ENCODE data around the gene CNTNAP2. TPM values are rescaled to one million over a fixed set of nuclear protein-coding genes. Genes with fewer than 3 reads are reported as not detected.

CNTNAP2 gene
- total RNA-seq, 4 donors from 2014 or later: 0.42 TPM; not detected in 3

DNA sequence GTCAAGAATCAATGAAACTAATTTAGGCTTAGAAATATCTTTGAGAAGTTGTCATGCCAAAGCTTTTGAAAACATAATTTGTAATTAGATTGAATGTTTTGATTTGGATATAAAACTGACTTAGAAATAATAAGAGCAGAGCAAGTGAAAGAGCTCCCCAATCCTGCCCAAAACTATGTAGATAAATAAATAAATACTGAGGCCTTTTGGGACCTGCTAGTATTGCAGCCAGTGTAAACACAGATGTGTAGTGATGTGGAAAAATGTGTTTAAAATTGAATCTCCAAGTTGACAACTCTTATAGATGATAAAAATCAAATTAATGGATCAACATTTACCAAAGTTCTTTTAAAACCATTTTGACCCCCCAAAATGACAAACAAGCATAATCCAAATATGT is 896.1 kb downstream of the CNTNAP2 start:
- Histone ChIP-seq H3K27ac (no peak overlapping the region), H3K4me1 (peaks cover 0 to 12% (median 0%) of the 10 kb centered on the region in 4 donors), H3K9me3 (no peaks in the 10 kb centered on the region), H3K27me3 (no peaks in the 10 kb centered on the region), H3K4me3 (no peak overlapping the region), H3K36me3 (no peaks in the 10 kb centered on the region)
- no peak for DNase-seq (ENCODE audit: low spot score in 2 of 2)
- TF ChIP-seq EP300 (IDR thresholded peaks at IDR 0.05) (no peak), POLR2A (IDR thresholded peaks at IDR 0.05) (no peak)
- TF ChIP-seq, protein P1, sequence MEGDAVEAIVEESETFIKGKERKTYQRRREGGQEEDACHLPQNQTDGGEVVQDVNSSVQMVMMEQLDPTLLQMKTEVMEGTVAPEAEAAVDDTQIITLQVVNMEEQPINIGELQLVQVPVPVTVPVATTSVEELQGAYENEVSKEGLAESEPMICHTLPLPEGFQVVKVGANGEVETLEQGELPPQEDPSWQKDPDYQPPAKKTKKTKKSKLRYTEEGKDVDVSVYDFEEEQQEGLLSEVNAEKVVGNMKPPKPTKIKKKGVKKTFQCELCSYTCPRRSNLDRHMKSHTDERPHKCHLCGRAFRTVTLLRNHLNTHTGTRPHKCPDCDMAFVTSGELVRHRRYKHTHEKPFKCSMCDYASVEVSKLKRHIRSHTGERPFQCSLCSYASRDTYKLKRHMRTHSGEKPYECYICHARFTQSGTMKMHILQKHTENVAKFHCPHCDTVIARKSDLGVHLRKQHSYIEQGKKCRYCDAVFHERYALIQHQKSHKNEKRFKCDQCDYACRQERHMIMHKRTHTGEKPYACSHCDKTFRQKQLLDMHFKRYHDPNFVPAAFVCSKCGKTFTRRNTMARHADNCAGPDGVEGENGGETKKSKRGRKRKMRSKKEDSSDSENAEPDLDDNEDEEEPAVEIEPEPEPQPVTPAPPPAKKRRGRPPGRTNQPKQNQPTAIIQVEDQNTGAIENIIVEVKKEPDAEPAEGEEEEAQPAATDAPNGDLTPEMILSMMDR (IDR thresholded peaks at IDR 0.05): no peak

DNA sequence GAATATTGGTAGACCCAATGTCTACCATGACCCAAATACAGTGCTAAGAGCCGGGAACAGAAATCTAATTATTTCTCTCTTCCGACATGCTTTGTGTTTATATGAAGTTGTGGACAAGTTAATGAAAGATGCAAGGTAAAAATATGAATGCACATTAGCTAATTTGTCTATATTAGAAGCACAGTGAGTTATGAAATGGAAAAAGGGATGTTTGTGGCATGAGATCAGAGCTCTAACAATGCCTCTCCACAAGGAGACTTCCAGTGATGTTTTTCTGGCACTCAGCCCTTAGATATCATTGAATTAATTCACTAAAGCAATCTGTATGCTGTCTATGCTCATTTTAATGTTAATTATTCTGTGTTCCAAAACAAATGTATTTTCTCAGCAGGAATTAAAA is 897.2 kb downstream of the CNTNAP2 start:
- Histone ChIP-seq H3K4me3 (no peak overlapping the region), H3K9me3 (no peaks in the 10 kb centered on the region), H3K36me3 (no peaks in the 10 kb centered on the region), H3K27me3 (no peaks in the 10 kb centered on the region), H3K4me1 (peaks cover 0 to 12% (median 0%) of the 10 kb centered on the region in 4 donors), H3K27ac (no peak overlapping the region)
- TF ChIP-seq POLR2A (IDR thresholded peaks at IDR 0.05): no peak
- TF ChIP-seq, protein P1 (IDR thresholded peaks at IDR 0.05): no peak
- TF ChIP-seq EP300 (IDR thresholded peaks at IDR 0.05): no peak
- 58 to 60% methylated on average over 2 of the region's 2 CpGs for WGBS, 2 donors
- DNase-seq (ENCODE audit: low spot score in 2 of 2): no peak

DNA sequence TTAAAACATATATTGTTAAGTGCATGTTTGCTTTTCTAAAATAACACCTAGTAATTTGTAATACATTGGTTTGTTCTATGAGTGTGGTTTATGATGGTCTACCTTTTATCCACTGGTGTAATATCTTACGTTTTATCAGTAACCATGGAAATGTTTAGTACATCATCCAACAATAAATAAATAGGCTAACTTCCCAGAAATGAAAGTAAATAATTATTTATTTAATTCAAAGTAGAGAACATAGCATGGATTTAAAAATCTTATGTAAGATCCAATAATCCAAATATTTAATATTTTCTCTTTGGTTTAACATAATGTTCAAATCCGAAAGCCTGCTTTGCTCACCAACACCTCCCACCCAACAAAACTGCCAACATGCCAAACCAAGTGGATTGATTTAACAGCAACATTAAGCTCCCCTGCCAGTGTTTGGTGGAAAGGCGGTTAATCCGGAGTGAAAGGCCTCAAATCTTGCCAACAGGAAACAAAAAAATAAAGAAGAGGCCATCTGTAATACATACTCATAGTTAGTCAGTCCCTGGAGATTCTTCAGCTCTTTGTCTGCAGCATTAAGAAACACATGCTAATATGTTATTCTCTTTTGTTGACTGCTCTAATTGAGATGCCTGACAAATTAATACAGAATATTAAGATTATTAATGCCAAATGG is 897.8 kb downstream of the CNTNAP2 start:
- Histone ChIP-seq H3K4me3 (no peak overlapping the region), H3K27me3 (no peaks in the 10 kb centered on the region), H3K9me3 (no peaks in the 10 kb centered on the region), H3K4me1 (peaks cover 0 to 12% (median 0%) of the 10 kb centered on the region in 4 donors), H3K27ac (no peak overlapping the region), H3K36me3 (no peaks in the 10 kb centered on the region)
- TF ChIP-seq EP300 (IDR thresholded peaks at IDR 0.05) (no peak), POLR2A (IDR thresholded peaks at IDR 0.05) (no peak)
- TF ChIP-seq, protein P1 (IDR thresholded peaks at IDR 0.05): no peak
- WGBS, 2 donors: 41 to 43% methylated on average over 4 of the region's 4 CpGs
- no peak for DNase-seq (ENCODE audit: low spot score in 2 of 2)

DNA sequence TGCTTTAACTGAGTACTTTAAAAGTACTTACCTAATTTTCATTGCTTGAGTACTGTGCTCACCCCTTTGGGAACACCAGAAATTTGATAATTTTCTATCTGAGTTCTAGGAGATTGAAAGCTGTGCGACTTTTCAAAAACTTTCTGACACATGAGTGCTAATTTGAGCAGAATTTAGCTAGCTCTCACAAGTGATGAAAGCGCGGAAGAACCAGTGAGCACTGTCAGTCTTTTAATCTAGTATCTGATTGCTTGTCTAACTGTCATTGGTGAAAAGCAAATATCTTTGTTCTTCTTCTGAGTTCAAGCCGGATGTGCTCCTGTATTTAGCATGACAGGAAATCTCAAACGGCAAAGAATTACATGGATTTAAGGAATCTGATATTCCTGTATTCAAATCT is 899.4 kb downstream of the CNTNAP2 start:
- TF ChIP-seq POLR2A (IDR thresholded peaks at IDR 0.05) (no peak), EP300 (IDR thresholded peaks at IDR 0.05) (no peak)
- TF ChIP-seq, protein P1 (IDR thresholded peaks at IDR 0.05): no peak
- no peak overlapping the region for H3K27ac ChIP-seq
- WGBS, 2 donors: 88 to 90% methylated on average over 5 of the region's 5 CpGs
- no peaks in the 10 kb centered on the region for H3K9me3 ChIP-seq
- H3K4me3 ChIP-seq: no peak overlapping the region
- DNase-seq (ENCODE audit: low spot score in 2 of 2): no peak
- peaks cover 0 to 12% (median 0%) of the 10 kb centered on the region in 4 donors for H3K4me1 ChIP-seq
- H3K27me3 ChIP-seq: no peaks in the 10 kb centered on the region
- H3K36me3 ChIP-seq: no peaks in the 10 kb centered on the region

DNA sequence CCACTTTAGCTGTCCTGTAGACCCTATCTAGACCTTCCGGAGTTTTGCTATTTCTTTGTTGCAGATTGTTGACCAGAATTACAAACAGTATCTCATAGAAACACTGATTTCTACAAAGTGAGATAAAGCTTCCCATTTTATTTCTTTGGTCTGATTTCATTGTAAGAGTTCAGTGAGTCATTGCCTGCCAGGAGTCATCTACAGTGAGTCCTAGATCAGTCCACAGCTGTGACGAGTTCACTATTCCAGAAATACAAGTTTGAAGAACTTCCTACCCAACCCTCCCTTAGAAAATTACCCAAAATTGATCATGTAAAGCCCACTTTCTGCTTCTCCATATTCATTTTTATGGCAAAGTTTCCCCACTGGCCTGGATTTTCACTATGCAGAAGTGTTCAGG is 905.5 kb downstream of the CNTNAP2 start:
- no peaks in the 10 kb centered on the region for H3K36me3 ChIP-seq
- TF ChIP-seq EP300 (IDR thresholded peaks at IDR 0.05) (no peak), POLR2A (IDR thresholded peaks at IDR 0.05) (no peak)
- TF ChIP-seq, protein P1 (IDR thresholded peaks at IDR 0.05): no peak
- no peaks in the 10 kb centered on the region for H3K9me3 ChIP-seq
- no peak overlapping the region for H3K27ac ChIP-seq
- H3K4me1 ChIP-seq: no peaks in the 10 kb centered on the region
- WGBS, 2 donors: 54 to 55% methylated on average over 2 of the region's 2 CpGs
- no peak overlapping the region for H3K4me3 ChIP-seq
- no peak for DNase-seq (ENCODE audit: low spot score in 2 of 2)
- H3K27me3 ChIP-seq: no peaks in the 10 kb centered on the region

Data from tibial nerve (tissue), 4 donors.